CD4-positive, CD25-positive, alpha-beta regulatory T cell (primary cell): ENCODE results near the gene GALNS. TPM values are rescaled to one million over a fixed set of nuclear protein-coding genes. Genes with fewer than 3 reads are reported as not detected.

ENCODE experiments used
- ATAC-seq, 2 donors: fragments of 150-1000 bp; cut with Tn5 transposase; one replicate each; pipeline ENCODE4 v1.10.0; 2021; ENCODE audit warnings: low read depth in 2 of 2, moderate number of reproducible peaks in 2 of 2, moderate library complexity in 1 of 2
- DNase-seq, 3 donors: peaks; one replicate each; pipeline versions ENCODE4 v3.0.0 to v3.0.0-alpha.2; 2012 to 2022; ENCODE audit warnings: mixed read lengths in 1 of 3
- H3K27ac ChIP-seq: one replicate; pipeline ENCODE4 v1.7.0; 2013; ENCODE audit warnings: mild to moderate bottlenecking, low read length; ENCODE audit not compliant: insufficient read depth, poor library complexity, severe bottlenecking
- H3K27me3 ChIP-seq: one replicate; pipeline ENCODE4 v1.7.0; 2013; ENCODE audit warnings: low read length; ENCODE audit not compliant: control insufficient read depth, insufficient read depth
- H3K36me3 ChIP-seq: one replicate; pipeline ENCODE4 v1.7.0; 2013; ENCODE audit warnings: mild to moderate bottlenecking, low read length, moderate library complexity; ENCODE audit not compliant: control insufficient read depth, insufficient read depth
- H3K4me1 ChIP-seq: 2 replicates; pipeline ENCODE4 v1.7.0; 2013; ENCODE audit warnings: mild to moderate bottlenecking, low read length; ENCODE audit not compliant: insufficient read depth, control insufficient read depth, poor library complexity, severe bottlenecking
- H3K4me3 ChIP-seq: one replicate; pipeline ENCODE4 v1.7.0; 2013; ENCODE audit warnings: low read depth, mild to moderate bottlenecking, low read length, moderate library complexity
- H3K9me3 ChIP-seq, 2 experiments: 1 replicate in 1 of 2; 2 replicates in 1 of 2; pipeline ENCODE4 v1.7.0; 2013; ENCODE audit warnings: low read length in 2 of 2, mild to moderate bottlenecking in 1 of 2, moderate library complexity in 1 of 2; ENCODE audit not compliant: control insufficient read depth in 2 of 2
- H3K27ac Mint-ChIP-seq, 3 donors: one replicate each; pipeline ENCODE4 v1.8.0; 2020 to 2022; ENCODE audit warnings: mild to moderate bottlenecking in 3 of 3, mixed read lengths in 3 of 3, moderate library complexity in 2 of 3
- H3K27me3 Mint-ChIP-seq: one replicate; pipeline ENCODE4 v1.8.0; 2022; ENCODE audit warnings: mild to moderate bottlenecking, mixed read lengths
- H3K36me3 Mint-ChIP-seq: one replicate; pipeline ENCODE4 v1.8.0; 2020; ENCODE audit warnings: mixed read lengths
- H3K4me1 Mint-ChIP-seq, 4 donors: one replicate each; pipeline ENCODE4 v1.8.0; 2020 to 2022; ENCODE audit warnings: mixed read lengths in 4 of 4, mild to moderate bottlenecking in 1 of 4
- H3K4me3 Mint-ChIP-seq, 4 donors: one replicate each; pipeline ENCODE4 v1.8.0; 2020 to 2022; ENCODE audit warnings: mild to moderate bottlenecking in 4 of 4, mixed read lengths in 4 of 4, moderate library complexity in 3 of 4
- H3K9me3 Mint-ChIP-seq, 7 donors: one replicate each; pipeline ENCODE4 v1.8.0; 2020 to 2022; ENCODE audit warnings: mixed read lengths in 7 of 7, mild to moderate bottlenecking in 3 of 7, moderate library complexity in 2 of 7
- polyA plus RNA-seq, 4 donors: library from polyadenylated mRNA; unstranded; fragments of 300-500 nt; fragmentation: Illumina TruSeq; gene quantifications; one replicate each; pipeline ENCODE4 v1.2.3, GENCODE V29; 2021
- total RNA-seq: library from RNA; stranded (reverse); gene quantifications from one replicate; pipeline ENCODE4 v1.2.3, GENCODE V29; 2022

Gene GALNS
- total and polyA plus RNA-seq, 5 donors from 2014 or later: 8.1 to 63.1 (median 12.5) TPM

DNA sequence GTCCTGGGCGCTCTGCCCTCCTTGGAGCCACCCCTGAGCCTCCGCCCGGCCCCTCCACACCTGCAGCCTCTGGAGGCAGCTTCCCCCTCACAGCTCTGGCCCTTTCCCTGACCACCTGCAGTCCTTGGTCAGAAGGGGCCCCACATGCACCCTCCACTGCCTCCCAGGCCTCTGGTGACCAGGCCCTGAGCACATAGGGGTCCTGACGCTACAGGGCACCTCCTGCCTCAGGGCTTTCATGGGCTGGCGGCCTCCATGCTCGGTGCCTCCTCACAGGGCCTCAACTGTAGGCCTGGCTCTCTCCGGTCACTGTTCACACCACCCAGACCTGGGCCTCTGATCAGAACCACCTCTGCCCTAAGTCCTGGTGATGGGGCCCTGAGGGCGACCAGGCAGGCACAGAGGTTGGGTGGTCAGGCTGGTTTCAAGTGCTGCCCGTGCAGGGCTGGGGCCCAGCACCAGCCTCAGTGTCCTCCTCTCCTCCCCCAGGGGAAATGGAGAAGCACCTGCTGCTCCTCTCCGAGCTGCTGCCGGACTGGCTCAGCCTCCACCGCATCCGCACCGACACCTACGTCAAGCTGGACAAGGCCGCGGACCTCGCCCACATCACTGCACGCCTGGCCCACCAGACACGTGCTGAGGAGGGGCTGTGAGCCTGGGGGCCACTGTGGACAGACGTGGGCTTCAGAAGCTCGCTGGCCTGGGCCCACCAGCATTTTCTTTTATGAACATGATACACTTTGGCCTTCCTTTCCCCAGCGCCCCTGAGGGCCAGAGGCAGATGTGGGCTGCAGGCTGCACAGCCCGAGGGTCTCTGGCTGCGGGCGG lies 48.9 kb downstream of the GALNS start:
- Histone ChIP-seq H3K4me1 (peaks cover 52% of the 10 kb centered on the region), H3K9me3 (no peaks in the 10 kb centered on the region), H3K27ac (no peak overlapping the region), H3K27me3 (no peaks in the 10 kb centered on the region), H3K36me3 (peaks cover 8% of the 10 kb centered on the region), H3K4me3 (no peak overlapping the region)
- no peaks in the 10 kb centered on the region for H3K27me3 Mint-ChIP-seq
- DNase-seq: no peak
- no peak overlapping the region for H3K27ac Mint-ChIP-seq
- peaks cover 0 to 31% (median under 1%) of the 10 kb centered on the region in 4 donors for H3K4me1 Mint-ChIP-seq
- ATAC-seq: no peak
- peaks cover 3% of the 10 kb centered on the region for H3K36me3 Mint-ChIP-seq
- H3K4me3 Mint-ChIP-seq: peak overlapping the region in 3 of 4 donors; percentile 22 to 87 (median 38)
- no peaks in the 10 kb centered on the region for H3K9me3 Mint-ChIP-seq

DNA sequence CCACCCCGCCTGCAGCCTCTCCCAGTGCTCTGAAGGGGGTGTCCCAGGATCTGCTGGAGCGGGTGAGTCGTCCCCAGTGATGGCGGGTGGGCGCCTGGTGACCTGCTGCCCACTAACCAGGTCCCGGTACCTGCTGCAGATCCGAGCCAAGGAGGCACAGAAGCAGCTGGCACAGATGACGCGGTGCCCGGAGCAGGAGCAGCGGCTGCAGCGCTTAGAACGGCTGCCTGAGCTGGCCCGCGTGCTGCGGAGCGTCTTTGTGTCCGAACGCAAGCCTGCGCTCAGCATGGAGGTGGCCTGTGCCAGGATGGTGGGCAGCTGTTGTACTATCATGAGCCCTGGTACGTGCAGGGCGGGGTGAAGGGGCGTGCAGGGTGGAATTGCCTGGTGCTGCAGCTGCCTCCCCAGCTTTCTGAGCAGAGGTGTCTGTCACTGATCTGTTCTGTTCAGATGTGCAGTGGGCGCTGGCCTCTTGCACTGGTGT lies 49.6 kb downstream of the GALNS start:
- peaks cover 52% of the 10 kb centered on the region for H3K4me1 ChIP-seq
- peak overlapping the region in 1 of 4 donors; percentile 87 for H3K4me3 Mint-ChIP-seq
- no peaks in the 10 kb centered on the region for H3K27me3 ChIP-seq
- H3K27ac ChIP-seq: no peak overlapping the region
- H3K4me3 ChIP-seq: no peak overlapping the region
- peaks cover 3% of the 10 kb centered on the region for H3K36me3 Mint-ChIP-seq
- peaks cover 0 to 34% (median 3%) of the 10 kb centered on the region in 4 donors for H3K4me1 Mint-ChIP-seq
- DNase-seq: no peak
- peaks cover 8% of the 10 kb centered on the region for H3K36me3 ChIP-seq
- H3K9me3 ChIP-seq: no peaks in the 10 kb centered on the region
- no peaks in the 10 kb centered on the region for H3K9me3 Mint-ChIP-seq
- H3K27ac Mint-ChIP-seq: no peak overlapping the region
- H3K27me3 Mint-ChIP-seq: no peaks in the 10 kb centered on the region
- ATAC-seq: no peak

DNA sequence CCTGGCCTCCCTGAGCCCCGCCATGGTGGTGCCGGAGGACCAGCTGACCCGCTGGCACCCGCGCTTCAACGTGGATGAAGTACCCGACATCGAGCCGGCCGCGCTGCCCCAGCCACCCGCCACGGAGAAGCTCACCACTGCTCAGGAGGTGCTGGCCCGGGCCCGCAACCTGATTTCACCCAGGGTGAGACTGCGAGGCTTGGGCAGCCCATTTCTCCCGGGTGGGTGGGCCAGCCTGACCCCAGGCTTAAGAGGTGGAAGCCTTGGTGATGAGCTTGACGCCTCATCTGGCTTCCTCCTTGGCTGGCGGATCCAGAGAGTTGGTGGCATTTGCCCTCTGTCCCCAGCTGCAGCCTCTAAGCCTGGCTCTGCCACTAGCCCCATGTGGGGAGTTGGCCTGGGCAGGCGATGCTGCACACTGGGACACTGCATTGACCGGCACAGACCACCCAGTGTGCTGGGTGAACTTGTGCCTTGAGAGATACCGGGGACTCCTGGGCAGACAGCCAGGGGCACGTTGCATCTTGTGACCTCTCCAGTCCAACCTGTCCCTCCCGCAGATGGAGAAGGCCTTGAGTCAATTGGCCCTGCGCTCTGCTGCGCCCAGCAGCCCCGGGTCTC lies 50.1 kb downstream of the GALNS start:
- peaks cover 8% of the 10 kb centered on the region for H3K36me3 ChIP-seq
- H3K9me3 ChIP-seq: no peaks in the 10 kb centered on the region
- Mint-ChIP-seq H3K36me3 (peaks cover 3% of the 10 kb centered on the region), H3K27me3 (no peaks in the 10 kb centered on the region), H3K9me3 (no peaks in the 10 kb centered on the region), H3K4me3 (peak overlapping the region in 1 of 4 donors; percentile 52), H3K27ac (no peak overlapping the region), H3K4me1 (peaks cover 0 to 35% (median 5%) of the 10 kb centered on the region in 4 donors)
- ATAC-seq: no peak
- H3K27ac ChIP-seq: no peak overlapping the region
- H3K4me1 ChIP-seq: peaks cover 53% of the 10 kb centered on the region
- no peak for DNase-seq
- no peak overlapping the region for H3K4me3 ChIP-seq
- H3K27me3 ChIP-seq: no peaks in the 10 kb centered on the region

DNA sequence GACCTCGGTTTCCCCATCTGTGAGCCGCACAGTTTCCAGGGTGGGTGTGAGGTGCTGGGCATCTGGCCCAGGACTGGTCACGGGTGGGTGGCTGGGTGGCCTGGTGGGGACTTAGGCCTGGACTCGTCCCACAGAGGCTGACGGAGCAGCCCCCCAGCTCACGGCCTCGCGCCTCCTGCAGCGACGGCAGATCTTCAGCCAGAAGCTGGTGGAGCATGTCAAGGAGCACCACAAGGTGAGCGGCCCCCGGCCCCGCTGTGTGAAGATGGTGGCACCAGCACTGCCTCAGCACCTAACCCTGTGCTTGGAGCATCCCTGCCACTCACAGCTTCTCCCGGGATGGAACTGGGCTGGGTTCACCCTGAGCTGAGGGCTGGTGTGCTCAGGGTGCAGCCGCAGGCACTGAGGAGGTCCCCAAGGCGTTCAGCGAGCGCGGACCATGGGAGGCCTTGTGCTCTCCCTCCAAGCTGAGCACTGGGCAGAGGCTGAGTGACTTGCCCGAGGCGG lies 50.8 kb downstream of the GALNS start:
- peaks cover 3% of the 10 kb centered on the region for H3K36me3 Mint-ChIP-seq
- H3K4me3 ChIP-seq: no peak overlapping the region
- H3K27ac ChIP-seq: no peak overlapping the region
- no peak overlapping the region for H3K27ac Mint-ChIP-seq
- H3K9me3 ChIP-seq: no peaks in the 10 kb centered on the region
- no peaks in the 10 kb centered on the region for H3K9me3 Mint-ChIP-seq
- DNase-seq: no peak
- peaks cover 47% of the 10 kb centered on the region for H3K4me1 ChIP-seq
- peak overlapping the region in 1 of 4 donors; percentile 52 for H3K4me3 Mint-ChIP-seq
- ATAC-seq: no peak
- H3K36me3 ChIP-seq: peaks cover 8% of the 10 kb centered on the region
- peaks cover 0 to 39% (median 8%) of the 10 kb centered on the region in 4 donors for H3K4me1 Mint-ChIP-seq
- no peaks in the 10 kb centered on the region for H3K27me3 Mint-ChIP-seq
- no peaks in the 10 kb centered on the region for H3K27me3 ChIP-seq

DNA sequence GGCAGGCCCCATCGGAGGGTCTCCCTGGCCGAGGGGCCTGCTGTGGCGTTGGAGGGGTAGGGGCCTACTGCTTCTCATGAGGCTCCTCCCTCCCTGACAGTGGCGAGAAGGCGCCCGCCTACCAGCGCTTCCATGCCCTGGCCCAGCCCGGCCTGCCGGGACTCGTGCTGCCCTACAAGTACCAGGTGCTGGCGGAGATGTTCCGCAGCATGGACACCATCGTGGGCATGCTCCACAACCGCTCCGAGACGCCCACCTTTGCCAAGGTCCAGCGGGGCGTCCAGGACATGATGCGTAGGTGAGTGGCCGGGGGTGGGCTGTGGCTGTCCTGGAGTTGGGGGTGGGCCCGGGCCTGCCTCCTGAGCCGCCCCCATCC lies 51.4 kb downstream of the GALNS start:
- H3K27me3 ChIP-seq: no peaks in the 10 kb centered on the region
- H3K36me3 Mint-ChIP-seq: peaks cover 3% of the 10 kb centered on the region
- no peak overlapping the region for H3K27ac ChIP-seq
- no peak for ATAC-seq
- DNase-seq: no peak
- H3K36me3 ChIP-seq: peaks cover 8% of the 10 kb centered on the region
- peaks cover 0 to 38% (median 10%) of the 10 kb centered on the region in 4 donors for H3K4me1 Mint-ChIP-seq
- no peak overlapping the region for H3K4me3 ChIP-seq
- peaks cover 41% of the 10 kb centered on the region for H3K4me1 ChIP-seq
- H3K27me3 Mint-ChIP-seq: no peaks in the 10 kb centered on the region
- H3K27ac Mint-ChIP-seq: no peak overlapping the region
- no peaks in the 10 kb centered on the region for H3K9me3 ChIP-seq
- no peaks in the 10 kb centered on the region for H3K9me3 Mint-ChIP-seq
- no peak overlapping the region for H3K4me3 Mint-ChIP-seq

DNA sequence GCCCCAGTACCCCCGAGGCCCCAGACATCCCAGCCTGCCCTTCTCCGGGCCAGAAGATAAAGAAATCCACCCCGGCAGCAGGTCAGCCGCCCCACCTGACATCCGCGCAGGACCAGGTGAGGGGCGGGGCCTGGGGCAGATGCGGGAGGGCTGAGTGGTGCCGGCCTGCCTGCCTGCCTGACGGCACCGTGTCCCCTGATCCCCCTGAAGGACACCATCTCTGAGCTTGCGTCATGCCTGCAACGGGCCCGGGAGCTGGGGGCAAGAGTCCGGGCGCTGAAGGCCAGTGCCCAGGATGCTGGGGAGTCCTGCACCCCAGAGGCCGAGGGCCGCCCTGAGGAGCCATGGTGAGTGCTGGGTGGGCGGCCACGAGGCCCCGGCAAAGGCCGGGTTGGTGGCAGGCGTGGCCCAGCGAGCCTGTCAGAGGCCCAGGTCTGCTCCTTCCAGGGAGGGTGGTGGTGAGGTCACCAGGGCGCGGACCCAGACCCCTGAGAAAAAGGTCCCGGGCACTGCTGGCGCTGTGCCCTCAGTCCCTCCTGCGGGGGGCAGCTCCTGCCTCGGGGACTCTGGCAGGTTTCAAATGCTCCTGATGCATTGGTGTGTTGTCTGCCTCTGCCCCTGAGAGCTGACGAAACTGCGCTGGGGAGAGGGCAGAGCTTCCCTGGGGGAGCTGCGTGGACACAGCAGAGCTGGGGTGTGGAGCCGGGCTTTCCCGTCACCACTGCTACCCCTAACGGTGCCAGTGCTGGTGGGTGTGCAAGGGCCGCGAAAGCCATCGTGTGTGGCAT lies 52.0 kb downstream of the GALNS start:
- Histone ChIP-seq H3K27me3 (no peaks in the 10 kb centered on the region), H3K36me3 (peaks cover 8% of the 10 kb centered on the region), H3K4me1 (peaks cover 35% of the 10 kb centered on the region), H3K9me3 (no peaks in the 10 kb centered on the region), H3K27ac (no peak overlapping the region), H3K4me3 (no peak overlapping the region)
- Mint-ChIP-seq H3K9me3 (no peaks in the 10 kb centered on the region), H3K27me3 (no peaks in the 10 kb centered on the region), H3K4me3 (peak overlapping the region; percentile 29 to 82 (median 60)), H3K36me3 (peaks cover 3% of the 10 kb centered on the region), H3K4me1 (peaks cover 0 to 33% (median 11%) of the 10 kb centered on the region in 4 donors), H3K27ac (no peak overlapping the region)
- DNase-seq (peak in 1 of 3 donors; percentile 54), ATAC-seq (no peak)

DNA sequence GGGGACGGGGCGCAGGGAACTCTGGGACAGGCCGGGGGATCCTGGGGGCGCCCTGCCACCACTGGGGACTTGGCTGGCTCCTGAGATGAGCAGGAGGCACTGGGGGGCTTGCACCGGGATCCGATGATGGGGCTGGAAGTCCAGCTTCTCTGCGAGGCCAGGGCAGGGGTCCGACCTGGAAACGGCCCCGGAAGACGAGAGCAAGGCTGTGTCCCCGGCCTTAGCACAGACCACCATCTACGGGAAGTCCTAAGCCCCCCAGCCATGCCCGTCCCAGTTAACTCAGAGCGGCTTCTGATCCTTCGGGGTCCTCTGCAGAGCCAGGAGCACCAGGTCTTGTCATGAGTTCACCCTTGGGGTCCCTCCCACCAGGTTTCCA lies 52.6 kb downstream of the GALNS start:
- H3K9me3 Mint-ChIP-seq: no peaks in the 10 kb centered on the region
- Histone ChIP-seq H3K9me3 (no peaks in the 10 kb centered on the region), H3K27me3 (no peaks in the 10 kb centered on the region), H3K4me3 (no peak overlapping the region), H3K27ac (no peak overlapping the region), H3K4me1 (peaks cover 29% of the 10 kb centered on the region), H3K36me3 (peaks cover 5% of the 10 kb centered on the region)
- peaks cover 0 to 32% (median 11%) of the 10 kb centered on the region in 4 donors for H3K4me1 Mint-ChIP-seq
- H3K4me3 Mint-ChIP-seq: peak overlapping the region; percentile 29 to 82 (median 60)
- DNase-seq (no peak), ATAC-seq (no peak)
- H3K36me3 Mint-ChIP-seq: peaks cover 3% of the 10 kb centered on the region
- H3K27me3 Mint-ChIP-seq: no peaks in the 10 kb centered on the region
- no peak overlapping the region for H3K27ac Mint-ChIP-seq
